Measurements from ENCODE around the gene OAF.

GRCh38 chr11:120254788-120255518 lies 44.1 kb downstream of the OAF start:
- TF ChIP-seq CTCF (IDR thresholded peaks at IDR 0.05 in 8 of 11, conservative IDR thresholded peaks at IDR 0.05 in 3 of 11) (no peak), POLR2A (IDR thresholded peaks at IDR 0.05) (no peak), POLR2AphosphoS5 (IDR thresholded peaks at IDR 0.05) (no peak)

All from spleen (tissue), 7 donors.